ENCODE measurements around the gene WTAP. TPM values are rescaled to one million over a fixed set of nuclear protein-coding genes. Genes with fewer than 3 reads are reported as not detected.
"Not testable (repeated sequence)": the region's sequence is repeated elsewhere in the genome, so short reads cannot be mapped to it uniquely, and the experiment has no call there.

Gene WTAP
- total RNA-seq, 1 donor from 2014 or later: 108 TPM

GRCh38 chr6:159729598-159730331 is 2.5 kb downstream of the WTAP start:
- peaks cover 19% of the 10 kb centered on the region for H3K9me3 Mint-ChIP-seq (ENCODE audit: unreplicated experiment)
- TF ChIP-seq CTCF (IDR thresholded peaks at IDR 0.05; ENCODE audit: partially characterized antibody, unreplicated experiment): no peak
- peaks cover 11% of the 10 kb centered on the region for H3K27me3 Mint-ChIP-seq (ENCODE audit: unreplicated experiment)
- H3K36me3 Mint-ChIP-seq (ENCODE audit: unreplicated experiment): no peaks in the 10 kb centered on the region
- peaks cover 10% of the 10 kb centered on the region for H3K4me1 Mint-ChIP-seq (ENCODE audit: low read depth, unreplicated experiment)
- no peak for DNase-seq
- no peak overlapping the region for H3K27ac Mint-ChIP-seq (ENCODE audit: unreplicated experiment)
- H3K4me3 Mint-ChIP-seq (ENCODE audit: unreplicated experiment): peak overlapping the region; percentile 91

- no peak for TF ChIP-seq CTCF (IDR thresholded peaks at IDR 0.05; ENCODE audit: partially characterized antibody, unreplicated experiment)
- H3K4me3 Mint-ChIP-seq (ENCODE audit: unreplicated experiment): no peak overlapping the region
- no peak for DNase-seq
- peaks cover 11% of the 10 kb centered on the region for H3K27me3 Mint-ChIP-seq (ENCODE audit: unreplicated experiment)
- H3K9me3 Mint-ChIP-seq (ENCODE audit: unreplicated experiment): peaks cover 19% of the 10 kb centered on the region
- peaks cover 10% of the 10 kb centered on the region for H3K4me1 Mint-ChIP-seq (ENCODE audit: low read depth, unreplicated experiment)
- H3K36me3 Mint-ChIP-seq (ENCODE audit: unreplicated experiment): no peaks in the 10 kb centered on the region
- no peak overlapping the region for H3K27ac Mint-ChIP-seq (ENCODE audit: unreplicated experiment)
Observed at GRCh38 chr6:159730332-159730676, 3.0 kb downstream of the WTAP start.

GRCh38 chr6:159732550-159732949 is 5.2 kb downstream of the WTAP start:
- H3K27ac Mint-ChIP-seq (ENCODE audit: unreplicated experiment); H3K4me3 Mint-ChIP-seq (ENCODE audit: unreplicated experiment); H3K4me1 Mint-ChIP-seq (ENCODE audit: low read depth, unreplicated experiment); DNase-seq; H3K36me3 Mint-ChIP-seq (ENCODE audit: unreplicated experiment); H3K27me3 Mint-ChIP-seq (ENCODE audit: unreplicated experiment); H3K9me3 Mint-ChIP-seq (ENCODE audit: unreplicated experiment): not testable (repeated sequence)

GRCh38 chr6:159733395-159733794 is 6.1 kb downstream of the WTAP start:
- H3K27me3 Mint-ChIP-seq (ENCODE audit: unreplicated experiment); H3K27ac Mint-ChIP-seq (ENCODE audit: unreplicated experiment); H3K4me1 Mint-ChIP-seq (ENCODE audit: low read depth, unreplicated experiment); H3K9me3 Mint-ChIP-seq (ENCODE audit: unreplicated experiment); H3K36me3 Mint-ChIP-seq (ENCODE audit: unreplicated experiment); H3K4me3 Mint-ChIP-seq (ENCODE audit: unreplicated experiment); DNase-seq: not testable (repeated sequence)

- no peak for TF ChIP-seq CTCF (IDR thresholded peaks at IDR 0.05; ENCODE audit: partially characterized antibody, unreplicated experiment)
- H3K4me1 Mint-ChIP-seq (ENCODE audit: low read depth, unreplicated experiment): peaks cover 7% of the 10 kb centered on the region
- H3K36me3 Mint-ChIP-seq (ENCODE audit: unreplicated experiment): no peaks in the 10 kb centered on the region
- H3K4me3 Mint-ChIP-seq (ENCODE audit: unreplicated experiment): no peak overlapping the region
- H3K9me3 Mint-ChIP-seq (ENCODE audit: unreplicated experiment): no peaks in the 10 kb centered on the region
- no peak overlapping the region for H3K27ac Mint-ChIP-seq (ENCODE audit: unreplicated experiment)
- no peak for DNase-seq
- no peaks in the 10 kb centered on the region for H3K27me3 Mint-ChIP-seq (ENCODE audit: unreplicated experiment)
Observed at GRCh38 chr6:159736908-159737307, 9.6 kb downstream of the WTAP start.

GRCh38 chr6:159739341-159739740 is 12.0 kb downstream of the WTAP start:
- Mint-ChIP-seq H3K4me3 (ENCODE audit: unreplicated experiment) (no peak overlapping the region), H3K27ac (ENCODE audit: unreplicated experiment) (no peak overlapping the region), H3K9me3 (ENCODE audit: unreplicated experiment) (no peaks in the 10 kb centered on the region), H3K36me3 (ENCODE audit: unreplicated experiment) (no peaks in the 10 kb centered on the region), H3K27me3 (ENCODE audit: unreplicated experiment) (no peaks in the 10 kb centered on the region), H3K4me1 (ENCODE audit: low read depth, unreplicated experiment) (peaks cover 7% of the 10 kb centered on the region)
- no peak for TF ChIP-seq CTCF (IDR thresholded peaks at IDR 0.05; ENCODE audit: partially characterized antibody, unreplicated experiment)
- DNase-seq: no peak
